C4-2B (cell line): ENCODE measurements around the gene ARL4A.

Experiments used
- CTCF ChIP-seq: fragments of 450-650 bp; conservative IDR thresholded peaks from 2 replicates; pipeline ENCODE4 v1.5.1; 2017; ENCODE audit warnings: mild to moderate bottlenecking
- ZFX ChIP-seq: fragments of 450-650 bp; IDR thresholded peaks from 2 replicates; pipeline ENCODE4 v1.6.1; 2017

- TF ChIP-seq CTCF (no peak), ZFX (no peak)
Observed at GRCh38 chr7:12729112-12729511, 41.7 kb downstream of the ARL4A start.
